HG03565 (cell line): ENCODE results near the gene WDFY4.
"Not testable (repeated sequence)": the region's sequence is repeated elsewhere in the genome, so short reads cannot be mapped to it uniquely, and the experiment has no call there.

ENCODE experiments used
- ATAC-seq: cut with Tn5 transposase; IDR thresholded peaks from one replicate; pipeline ENCODE4 v1.9.1; 2021; ENCODE audit warnings: mild to moderate bottlenecking, moderate library complexity; ENCODE audit not compliant: unreplicated experiment

The WDFY4 gene

GRCh38 chr10:48684792-48685623 is at the start of gene WDFY4:
TSS of gene WDFY4 (plus strand) at chr10:48684873. CDS start at chr10:48709733, 24,860 bp downstream.
- ATAC-seq = peak; percentile 38

GRCh38 chr10:48634984-48635557 is 49.6 kb upstream of the WDFY4 start:
- ATAC-seq = no peak

GRCh38 chr10:48636231-48636630 is 48.4 kb upstream of the WDFY4 start:
- ATAC-seq = no peak

- ATAC-seq = no peak
These were observed 47.8 kb upstream of the WDFY4 start for GRCh38 chr10:48636901-48637300.

GRCh38 chr10:48638158-48638557 is 46.5 kb upstream of the WDFY4 start:
- ATAC-seq = no peak

GRCh38 chr10:48638739-48639527 is 45.7 kb upstream of the WDFY4 start:
- no peak for ATAC-seq

GRCh38 chr10:48639632-48640031 is 45.0 kb upstream of the WDFY4 start:
- ATAC-seq = no peak

GRCh38 chr10:48640326-48640725 is 44.3 kb upstream of the WDFY4 start:
- no peak for ATAC-seq

GRCh38 chr10:48641099-48641690 is 43.5 kb upstream of the WDFY4 start:
- ATAC-seq = not testable (repeated sequence)

GRCh38 chr10:48645600-48645999 is 39.1 kb upstream of the WDFY4 start:
- ATAC-seq = no peak

- ATAC-seq = not testable (repeated sequence)
These were observed 37.6 kb upstream of the WDFY4 start for GRCh38 chr10:48647073-48647472.

- no peak for ATAC-seq
These were observed 36.3 kb upstream of the WDFY4 start for GRCh38 chr10:48648172-48648942.

GRCh38 chr10:48649349-48649944 is 35.2 kb upstream of the WDFY4 start:
- no peak for ATAC-seq

GRCh38 chr10:48651293-48651692 is 33.4 kb upstream of the WDFY4 start:
- ATAC-seq = no peak

- no peak for ATAC-seq
These were observed 32.8 kb upstream of the WDFY4 start for GRCh38 chr10:48651839-48652238.

- no peak for ATAC-seq
These were observed 32.3 kb upstream of the WDFY4 start for GRCh38 chr10:48652344-48652743.

GRCh38 chr10:48653347-48653746 is 31.3 kb upstream of the WDFY4 start:
- no peak for ATAC-seq

GRCh38 chr10:48653944-48654698 is 30.6 kb upstream of the WDFY4 start:
- no peak for ATAC-seq
